H4 (cell line): ENCODE data around the gene NKAIN1. TPM values are rescaled to one million over a fixed set of nuclear protein-coding genes. Genes with fewer than 3 reads are reported as not detected.

Experiments used
- DNase-seq: peaks from one replicate; pipeline ENCODE4 v3.0.0-alpha.2; 2015; ENCODE audit warnings: low spot score
- total RNA-seq: library from RNA; depleted of rRNA; stranded (reverse); fragments of >200 nt; shearing (Covaris generic); gene quantifications from 2 replicates; pipeline ENCODE4 v1.2.3, GENCODE V29; 2014

The NKAIN1 gene
- total RNA-seq, 1 experiment from 2014 or later = 0.68 TPM

GRCh38 chr1:31234123-31234708 lies 5.5 kb downstream of the NKAIN1 start:
- DNase-seq = no peak

GRCh38 chr1:31232689-31233088 lies 7.0 kb downstream of the NKAIN1 start:
- no peak for DNase-seq

- no peak for DNase-seq
These were observed 7.9 kb downstream of the NKAIN1 start for GRCh38 chr1:31231802-31232201.

- no peak for DNase-seq
These were observed 9.3 kb downstream of the NKAIN1 start for GRCh38 chr1:31230378-31230777.

- DNase-seq = no peak
These were observed 10.7 kb downstream of the NKAIN1 start for GRCh38 chr1:31228986-31229385.

- no peak for DNase-seq
These were observed 11.7 kb downstream of the NKAIN1 start for GRCh38 chr1:31227891-31228568.

- no peak for DNase-seq
These were observed 15.6 kb downstream of the NKAIN1 start for GRCh38 chr1:31224068-31224467.

GRCh38 chr1:31222176-31222575 lies 17.5 kb downstream of the NKAIN1 start:
- DNase-seq = no peak

GRCh38 chr1:31221072-31221471 lies 18.6 kb downstream of the NKAIN1 start:
- DNase-seq = no peak

GRCh38 chr1:31219489-31219888 lies 20.2 kb downstream of the NKAIN1 start:
- no peak for DNase-seq

GRCh38 chr1:31218705-31219104 lies 21.0 kb downstream of the NKAIN1 start:
- DNase-seq = no peak

GRCh38 chr1:31216016-31216415 lies 23.7 kb downstream of the NKAIN1 start:
- no peak for DNase-seq

- DNase-seq = no peak
These were observed 24.6 kb downstream of the NKAIN1 start for GRCh38 chr1:31215065-31215570.

GRCh38 chr1:31214316-31215064 lies 25.2 kb downstream of the NKAIN1 start:
- no peak for DNase-seq

GRCh38 chr1:31208361-31208945 lies 31.2 kb downstream of the NKAIN1 start:
- no peak for DNase-seq

GRCh38 chr1:31207569-31207968 lies 32.1 kb downstream of the NKAIN1 start:
- DNase-seq = no peak

GRCh38 chr1:31207046-31207445 lies 32.6 kb downstream of the NKAIN1 start:
- DNase-seq = no peak

- no peak for DNase-seq
These were observed 36.5 kb downstream of the NKAIN1 start for GRCh38 chr1:31203215-31203614.

GRCh38 chr1:31201931-31202360 lies 37.7 kb downstream of the NKAIN1 start:
- DNase-seq = no peak

- DNase-seq = no peak
These were observed 39.7 kb downstream of the NKAIN1 start for GRCh38 chr1:31199949-31200348.

- no peak for DNase-seq
These were observed 40.4 kb downstream of the NKAIN1 start for GRCh38 chr1:31199236-31199790.

- DNase-seq = no peak
These were observed 41.1 kb downstream of the NKAIN1 start for GRCh38 chr1:31198600-31198999.
